Gastrocnemius medialis (tissue), 4 donors: Measurements from ENCODE around the gene UBR4. TPM values are rescaled to one million over a fixed set of nuclear protein-coding genes. Genes with fewer than 3 reads are reported as not detected.

ENCODE experiments used
- ATAC-seq, 2 donors: fragments of 150-250 bp; one replicate each; pipeline ENCODE4 v1.9.1; 2016
- DNase-seq, 2 donors: peaks; one replicate each; pipeline ENCODE4 v3.0.0-alpha.2; 2019
- H3K27ac ChIP-seq, 4 donors: fragments of 200-600 bp; sonication (generic); 1 replicate in 1 of 4; 2 replicates in 3 of 4; pipeline ENCODE4 v1.5.1; 2016 to 2018; ENCODE audit warnings: mild to moderate bottlenecking in 2 of 4, moderate library complexity in 1 of 4
- H3K27me3 ChIP-seq, 3 donors: fragments of 200-600 bp; sonication (generic) in 2 of 3; 1 replicate in 1 of 3; 2 replicates in 2 of 3; pipeline versions ENCODE4 v1.5.1 to v1.6.0; 2016 to 2019; ENCODE audit warnings: mild to moderate bottlenecking in 1 of 3, moderate library complexity in 1 of 3
- H3K36me3 ChIP-seq, 2 donors: fragments of 200-600 bp; sonication (generic) in 1 of 2; one replicate each; pipeline ENCODE4 v1.5.1; 2017 to 2018
- H3K4me1 ChIP-seq, 2 donors: fragments of 200-600 bp; sonication (generic) in 1 of 2; one replicate each; pipeline ENCODE4 v1.5.1; 2016 to 2017; ENCODE audit warnings: mild to moderate bottlenecking in 2 of 2
- H3K4me3 ChIP-seq, 4 donors: fragments of 200-600 bp; sonication (generic) in 3 of 4; 1 replicate in 1 of 4; 2 replicates in 3 of 4; pipeline ENCODE4 v1.5.1; 2016 to 2019; ENCODE audit warnings: mild to moderate bottlenecking in 2 of 4
- H3K9me3 ChIP-seq, 3 donors: fragments of 200-600 bp; sonication (generic) in 2 of 3; 1 replicate in 1 of 3; 2 replicates in 2 of 3; pipeline ENCODE4 v1.5.1; 2016 to 2019
- POLR2A ChIP-seq, 2 donors: fragments of 450-650 bp; IDR thresholded peaks; one replicate each; pipeline ENCODE4 v1.6.1; 2017; ENCODE audit warnings: antibody characterized with exemption in 2 of 2, mild to moderate bottlenecking in 2 of 2, moderate library complexity in 2 of 2
- in situ Hi-C, 4 donors: fragments of 200-750 bp; cut with MboI; loops; one replicate each; pipeline versions ENCODE4 v1.15.0 to v1.8.0; 2017; ENCODE audit warnings: low sequenced_read_pairs in 4 of 4
- intact Hi-C: fragments of 100-400 bp; cut with DNase I; formaldehyde crosslinking; loops from one replicate; pipeline ENCODE4 v1.15.1; 2023; ENCODE audit warnings: low total_unique reads
- total RNA-seq, 4 donors: library from RNA; depleted of rRNA; stranded (reverse); fragments of >200 nt; gene quantifications; one replicate each; pipeline versions ENCODE4 v1.1.0 to v1.2.3, GENCODE V29; 2016
- TF ChIP-seq, protein P1 (sequence below), 5 experiments: fragments of 450-650 bp in 3 of 5; fragments of 200-600 bp in 2 of 5; sonication (generic) in 2 of 5; IDR thresholded peaks in 4 of 5; conservative IDR thresholded peaks in 1 of 5; 1 replicate in 4 of 5; 2 replicates in 1 of 5; pipeline ENCODE4 v1.5.1; 2016 to 2019; ENCODE audit warnings: antibody characterized with exemption in 5 of 5, mild to moderate bottlenecking in 3 of 5, moderate library complexity in 3 of 5

The UBR4 gene
- total RNA-seq, 4 donors from 2014 or later, result 156 to 293 (median 197) TPM

DNA sequence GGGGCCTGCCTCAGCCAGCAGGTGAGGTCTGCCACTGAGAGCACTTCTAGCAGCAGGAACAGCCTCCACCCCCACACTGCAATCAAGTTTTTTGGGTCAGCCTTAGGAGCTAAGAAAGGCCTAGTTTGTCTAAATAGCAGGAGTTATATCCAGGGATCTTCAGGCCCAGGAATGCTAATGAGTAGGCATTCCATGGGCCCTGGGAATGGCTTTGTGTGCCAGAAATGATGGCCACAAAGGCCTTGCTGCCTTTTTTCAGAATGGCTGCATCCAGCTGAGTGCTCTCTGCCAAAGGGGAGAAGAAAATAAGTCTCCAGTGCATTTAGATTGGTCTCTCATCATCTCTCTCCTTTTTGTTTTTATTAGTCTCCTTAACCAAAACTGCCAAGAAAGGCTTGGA, 44.4 kb upstream of the UBR4 start:
- ATAC-seq (no peak), DNase-seq (no peak)
- Histone ChIP-seq H3K4me1 (peaks cover 29 to 32% of the 10 kb centered on the region in 2 donors), H3K4me3 (no peak overlapping the region), H3K36me3 (peaks cover 0 to 46% of the 10 kb centered on the region in 2 donors), H3K9me3 (no peaks in the 10 kb centered on the region), H3K27ac (no peak overlapping the region), H3K27me3 (no peaks in the 10 kb centered on the region)
- in situ Hi-C loops, result no loop called here
- no peak for TF ChIP-seq POLR2A (IDR thresholded peaks at IDR 0.05)
- TF ChIP-seq, protein P1, sequence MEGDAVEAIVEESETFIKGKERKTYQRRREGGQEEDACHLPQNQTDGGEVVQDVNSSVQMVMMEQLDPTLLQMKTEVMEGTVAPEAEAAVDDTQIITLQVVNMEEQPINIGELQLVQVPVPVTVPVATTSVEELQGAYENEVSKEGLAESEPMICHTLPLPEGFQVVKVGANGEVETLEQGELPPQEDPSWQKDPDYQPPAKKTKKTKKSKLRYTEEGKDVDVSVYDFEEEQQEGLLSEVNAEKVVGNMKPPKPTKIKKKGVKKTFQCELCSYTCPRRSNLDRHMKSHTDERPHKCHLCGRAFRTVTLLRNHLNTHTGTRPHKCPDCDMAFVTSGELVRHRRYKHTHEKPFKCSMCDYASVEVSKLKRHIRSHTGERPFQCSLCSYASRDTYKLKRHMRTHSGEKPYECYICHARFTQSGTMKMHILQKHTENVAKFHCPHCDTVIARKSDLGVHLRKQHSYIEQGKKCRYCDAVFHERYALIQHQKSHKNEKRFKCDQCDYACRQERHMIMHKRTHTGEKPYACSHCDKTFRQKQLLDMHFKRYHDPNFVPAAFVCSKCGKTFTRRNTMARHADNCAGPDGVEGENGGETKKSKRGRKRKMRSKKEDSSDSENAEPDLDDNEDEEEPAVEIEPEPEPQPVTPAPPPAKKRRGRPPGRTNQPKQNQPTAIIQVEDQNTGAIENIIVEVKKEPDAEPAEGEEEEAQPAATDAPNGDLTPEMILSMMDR (IDR thresholded peaks at IDR 0.05 in 4 of 5, conservative IDR thresholded peaks at IDR 0.05 in 1 of 5), result no peak
- intact Hi-C loops, result loop anchor here (5.0 kb wide), 1 partner anchor 58 kb away; the partner anchor contains the start of genes AKR7A2 and SLC66A1

DNA sequence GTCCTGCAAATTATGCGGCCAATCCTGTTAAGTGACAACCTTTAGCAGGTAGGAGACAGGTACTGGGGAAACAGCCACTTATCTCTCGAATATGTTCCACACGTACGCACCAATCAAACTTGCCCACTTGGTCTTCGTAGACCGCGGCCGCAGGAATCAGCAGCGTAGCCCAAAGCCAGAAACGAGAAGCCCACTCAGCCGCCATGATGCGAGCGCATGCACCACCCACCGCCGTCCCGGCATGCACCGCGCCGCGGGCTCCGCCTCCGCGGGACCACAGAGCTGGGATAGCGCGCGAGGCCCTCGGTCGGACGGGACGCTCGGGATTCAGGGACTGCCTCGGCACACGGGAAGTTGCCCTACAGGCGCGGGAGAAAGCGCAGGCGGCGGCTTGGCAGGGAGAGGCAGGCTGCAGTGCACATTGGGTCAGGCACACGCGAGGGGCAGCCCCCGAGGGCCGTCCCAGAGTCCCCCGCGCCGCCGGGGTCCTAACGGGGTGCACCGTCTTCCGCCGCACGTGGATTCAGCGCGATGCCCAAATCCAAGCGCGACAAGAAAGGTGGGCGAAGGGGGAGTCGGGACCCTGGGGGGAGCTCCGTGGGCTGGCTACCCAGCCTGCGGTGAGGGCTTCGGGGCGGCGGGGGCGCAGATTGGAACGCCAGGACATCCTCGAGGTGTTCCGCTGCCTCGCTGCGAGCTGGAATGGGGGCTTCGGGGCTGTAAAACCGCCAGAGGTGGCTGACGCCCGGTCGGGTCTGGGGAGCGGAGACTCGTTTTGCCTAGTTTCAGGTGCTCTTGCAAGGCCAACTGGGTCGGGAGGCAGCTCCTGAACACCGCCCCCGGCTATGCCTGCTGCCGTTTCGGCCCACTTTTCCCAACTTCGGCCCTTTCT, 41.5 kb upstream of the UBR4 start, which contains the start of the genes EMC1 and MRTO4:
TSS of gene EMC1 (minus strand) at position 220 of the 892 bp plus-strand sequence. CDS start at position 205, 15 bp downstream.
TSS of gene MRTO4 (plus strand) at position 501 of the 892 bp plus-strand sequence. CDS start at position 532, 31 bp downstream.
- ATAC-seq (peak; percentile 94), DNase-seq (peak; percentile 55 to 65)
- Histone ChIP-seq H3K36me3 (peaks cover 0 to 17% of the 10 kb centered on the region in 2 donors), H3K4me1 (peaks cover 29 to 32% of the 10 kb centered on the region in 2 donors), H3K27me3 (no peaks in the 10 kb centered on the region), H3K27ac (peak within 1 kb of the TSS; percentile 85 to 97 (median 96)), H3K9me3 (no peaks in the 10 kb centered on the region), H3K4me3 (peak within 1 kb of the TSS; percentile 83 to 98 (median 90))
- TF ChIP-seq POLR2A (IDR thresholded peaks at IDR 0.05), result peak; percentile 32 to 46
- TF ChIP-seq, protein P1 (IDR thresholded peaks at IDR 0.05 in 4 of 5, conservative IDR thresholded peaks at IDR 0.05 in 1 of 5), result peak in 1 of 5 experiments; percentile 34
- intact Hi-C loops (loop anchor here (5.0 kb wide), 1 partner anchor 61 kb away; the partner anchor contains the start of genes AKR7A2 and SLC66A1), in situ Hi-C loops (no loop called here)

DNA sequence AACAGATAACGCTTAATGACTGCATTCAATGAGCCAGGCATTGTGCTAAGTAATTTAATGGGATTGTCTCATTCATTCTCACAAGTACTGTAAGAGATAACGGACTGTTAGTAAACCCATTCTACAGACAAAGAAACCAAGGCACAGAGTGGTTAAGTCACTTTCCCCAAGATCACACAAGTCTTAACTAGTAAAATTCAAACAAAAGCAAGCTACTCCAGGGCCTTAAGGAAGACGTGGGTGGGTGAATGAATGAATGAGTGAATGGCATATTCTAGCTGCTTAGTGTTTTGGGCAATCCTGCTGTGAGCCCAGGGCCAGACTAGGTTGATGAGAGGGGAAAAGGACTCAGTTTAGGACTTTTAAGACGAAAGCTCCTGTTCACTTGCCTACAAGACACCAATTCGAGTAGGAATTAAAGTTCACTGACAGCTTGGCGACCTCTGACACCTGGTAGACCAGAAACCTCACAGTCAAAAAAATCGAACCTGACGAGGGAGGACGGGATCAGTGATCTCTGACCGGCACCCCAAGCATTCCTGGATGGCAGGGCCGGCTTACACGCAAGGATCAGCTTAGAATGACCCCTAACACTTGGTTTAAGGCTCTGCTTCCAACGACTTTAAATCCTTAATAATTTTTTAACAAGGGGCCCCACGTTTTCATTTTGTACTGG, 40.7 kb upstream of the UBR4 start:
- TF ChIP-seq, protein P1 (IDR thresholded peaks at IDR 0.05 in 4 of 5, conservative IDR thresholded peaks at IDR 0.05 in 1 of 5), result no peak
- TF ChIP-seq POLR2A (IDR thresholded peaks at IDR 0.05), result no peak
- ATAC-seq (no peak), DNase-seq (no peak)
- Histone ChIP-seq H3K4me3 (peak overlapping the region; percentile 83 to 98 (median 90)), H3K36me3 (peaks cover 0 to 9% of the 10 kb centered on the region in 2 donors), H3K27me3 (no peaks in the 10 kb centered on the region), H3K4me1 (peaks cover 29 to 32% of the 10 kb centered on the region in 2 donors), H3K27ac (peak overlapping the region; percentile 85 to 97 (median 96)), H3K9me3 (no peaks in the 10 kb centered on the region)
- in situ Hi-C loops, result no loop called here
- intact Hi-C loops, result loop anchor here (5.0 kb wide), 1 partner anchor 62 kb away; the partner anchor contains the start of genes AKR7A2 and SLC66A1

DNA sequence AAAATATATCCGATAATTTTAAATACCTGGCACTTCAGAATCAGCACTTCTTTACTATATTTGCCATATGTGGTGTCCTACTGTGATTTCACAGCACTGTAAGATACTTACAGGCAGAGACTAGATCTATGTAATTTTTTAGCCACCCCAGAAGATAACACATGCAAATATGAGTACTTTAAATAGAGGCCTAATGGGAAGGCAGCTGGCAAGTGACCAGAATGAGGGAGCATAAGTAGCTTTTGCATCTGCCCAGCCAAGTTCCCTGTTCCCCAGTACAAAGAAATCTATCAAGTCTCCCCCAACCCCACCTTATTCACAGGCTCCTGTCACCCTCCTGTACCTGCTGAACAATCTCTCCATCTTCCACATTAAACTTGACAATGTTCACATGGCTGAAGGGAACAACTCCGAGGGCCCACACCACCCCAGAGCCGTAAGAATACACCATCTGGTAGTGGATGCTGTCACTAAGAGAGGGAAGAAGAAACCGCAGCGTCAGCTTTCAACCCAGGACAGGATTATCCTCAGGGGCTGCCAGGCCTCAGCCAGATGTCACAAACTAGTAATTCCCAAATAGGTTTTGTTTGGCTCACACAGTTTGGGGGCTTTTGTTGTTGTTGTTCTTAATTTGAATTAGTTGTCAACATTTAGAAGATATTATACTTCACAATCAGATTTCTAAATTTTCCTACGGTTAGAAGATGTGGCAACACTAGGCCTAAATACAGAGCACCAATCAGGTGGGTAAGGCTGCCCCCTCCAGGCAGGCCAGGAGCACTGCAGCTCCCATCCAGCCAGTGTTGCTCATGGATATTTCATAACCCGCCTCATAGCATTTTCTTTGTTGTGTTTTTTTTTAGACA, 30.8 kb upstream of the UBR4 start:
- H3K36me3 ChIP-seq, result peaks cover 2 to 76% of the 10 kb centered on the region in 2 donors
- no peaks in the 10 kb centered on the region for H3K27me3 ChIP-seq
- H3K4me3 ChIP-seq, result no peak overlapping the region
- ATAC-seq, result peak; percentile 91 to 95
- H3K4me1 ChIP-seq, result peaks cover 17 to 24% of the 10 kb centered on the region in 2 donors
- no peak for TF ChIP-seq POLR2A (IDR thresholded peaks at IDR 0.05)
- TF ChIP-seq, protein P1 (IDR thresholded peaks at IDR 0.05 in 4 of 5, conservative IDR thresholded peaks at IDR 0.05 in 1 of 5), result peak; percentile 91 to 96 (median 94)
- peak; percentile 48 to 81 for DNase-seq
- H3K27ac ChIP-seq, result peak overlapping the region; percentile 69 to 83 (median 78)
- H3K9me3 ChIP-seq, result no peaks in the 10 kb centered on the region
- intact Hi-C loops (loop anchor here (1.0 to 10.0 kb wide), 5 partner anchors 22 to 336 kb away; partner anchors contain the start of genes ALDH4A1 and UBR4), in situ Hi-C loops (loop anchor here in 2 of 4 donors (5.0 to 25.0 kb wide), 2 partner anchors 39 to 329 kb away; partner anchors contain the start of gene ALDH4A1 (in 1 of the 2))
